GM23248 (cell line): ENCODE data around the gene PABPN1L. TPM values are rescaled to one million over a fixed set of nuclear protein-coding genes. Genes with fewer than 3 reads are reported as not detected.

Experiments
- DNase-seq: peaks from one replicate; pipeline ENCODE4 v3.0.0-alpha.2; 2015
- H2AFZ ChIP-seq: fragments of 200-600 bp; sonication (generic); 2 replicates; pipeline ENCODE4 v1.6.1; 2016; ENCODE audit warnings: antibody characterized with exemption
- H3F3A ChIP-seq: fragments of 200-600 bp; sonication (generic); 2 replicates; pipeline ENCODE4 v1.6.1; 2016; ENCODE audit warnings: mild to moderate bottlenecking, antibody characterized with exemption, mixed run types; ENCODE audit not compliant: insufficient read depth
- H3K27ac ChIP-seq: fragments of 200-600 bp; sonication (generic); 2 replicates; pipeline ENCODE4 v1.5.1; 2016; ENCODE audit warnings: mild to moderate bottlenecking
- H3K27me3 ChIP-seq: fragments of 200-600 bp; sonication (generic); replicated peaks from 2 replicates; pipeline ENCODE4 v1.6.1; 2016; ENCODE audit warnings: mild to moderate bottlenecking; ENCODE audit not compliant: insufficient read depth
- H3K36me3 ChIP-seq: fragments of 200-600 bp; sonication (generic); 2 replicates; pipeline ENCODE4 v1.6.1; 2016; ENCODE audit warnings: low read depth, mild to moderate bottlenecking
- H3K4me1 ChIP-seq: fragments of 200-600 bp; sonication (generic); 2 replicates; pipeline ENCODE4 v1.6.1; 2016; ENCODE audit warnings: mild to moderate bottlenecking; ENCODE audit not compliant: insufficient read depth
- H3K4me2 ChIP-seq: fragments of 200-600 bp; sonication (generic); one replicate; pipeline ENCODE4 v1.6.1; 2016; ENCODE audit warnings: mild to moderate bottlenecking; ENCODE audit not compliant: unreplicated experiment
- H3K4me3 ChIP-seq: fragments of 200-600 bp; sonication (generic); 2 replicates; pipeline ENCODE4 v1.5.1; 2016; ENCODE audit warnings: mild to moderate bottlenecking
- H3K79me2 ChIP-seq: fragments of 200-600 bp; sonication (generic); 2 replicates; pipeline ENCODE4 v1.6.1; 2016; ENCODE audit warnings: mild to moderate bottlenecking; ENCODE audit not compliant: insufficient read depth
- H3K9ac ChIP-seq: fragments of 200-600 bp; sonication (generic); 2 replicates; pipeline ENCODE4 v1.6.1; 2016; ENCODE audit warnings: mild to moderate bottlenecking
- H3K9me2 ChIP-seq: fragments of 200-600 bp; sonication (generic); 2 replicates; pipeline ENCODE4 v1.6.1; 2016; ENCODE audit warnings: mixed run types, mild to moderate bottlenecking, moderate library complexity; ENCODE audit not compliant: insufficient read depth
- H3K9me3 ChIP-seq: fragments of 200-600 bp; sonication (generic); one replicate; pipeline ENCODE4 v1.6.1; 2017; ENCODE audit warnings: low read depth
- H4K20me1 ChIP-seq: fragments of 200-600 bp; sonication (generic); 2 replicates; pipeline ENCODE4 v1.6.0; 2016; ENCODE audit not compliant: insufficient read depth
- EZH2 ChIP-seq: fragments of 200-600 bp; sonication (generic); IDR thresholded peaks from 2 replicates; pipeline ENCODE4 v1.6.1; 2018; ENCODE audit warnings: antibody characterized with exemption, mild to moderate bottlenecking; ENCODE audit not compliant: insufficient read depth, poor library complexity, severe bottlenecking
- EZH2phosphoT487 ChIP-seq: fragments of 200-600 bp; sonication (generic); IDR thresholded peaks from 2 replicates; pipeline ENCODE4 v1.6.1; 2018; ENCODE audit warnings: antibody characterized with exemption, moderate library complexity, mild to moderate bottlenecking, low read depth; ENCODE audit not compliant: insufficient read depth
- WGBS, 2 experiments: methylation state at CpG; one replicate each; pipeline ENCODE4 v1.1.6; 2015 to 2017; ENCODE audit warnings: low lambda C conversion rate in 2 of 2, low coverage in 1 of 2; ENCODE audit errors: missing lambda C conversion rate in 2 of 2; 5-methylcytosine and 5-hydroxymethylcytosine counted together
- in situ Hi-C: fragments of 300-500 bp; cut with MboI; formaldehyde crosslinking; loops from 2 replicates; pipeline ENCODE4 v1.15.0; 2020
- polyA plus RNA-seq: library from polyadenylated mRNA; unstranded; fragments of >200 nt; fragmentation: Nextera tagmentation; extraction: Ambion mirVana; gene quantifications from 2 replicates; pipeline ENCODE4 v1.2.1, GENCODE V29; 2016
- total RNA-seq: library from RNA; depleted of rRNA; stranded (reverse); fragments of >200 nt; shearing (Covaris generic); gene quantifications from 2 replicates; pipeline ENCODE4 v1.2.3, GENCODE V29; 2014

The PABPN1L gene
- total and polyA plus RNA-seq, 2 experiments from 2014 or later = not detected

DNA sequence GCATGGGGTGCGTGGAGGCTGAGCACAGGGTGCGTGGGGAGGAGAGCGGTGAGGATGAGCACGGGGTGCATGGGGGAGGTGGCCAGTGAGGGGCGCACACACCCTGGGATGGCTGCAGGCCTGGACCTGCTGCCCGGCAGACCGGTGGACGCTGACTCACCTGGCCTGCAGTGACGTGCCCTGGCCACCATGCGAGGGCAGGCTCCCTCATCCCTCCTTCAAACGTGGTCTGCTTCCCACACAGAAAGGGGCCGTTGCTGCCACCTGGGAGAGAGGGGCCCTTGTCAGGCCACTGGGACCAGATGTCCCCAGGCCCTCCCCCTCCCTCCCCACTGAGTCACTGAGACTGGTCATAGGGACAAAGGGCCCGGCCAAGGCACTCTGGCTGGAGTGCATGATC lies 34.6 kb downstream of the PABPN1L start:
- Histone ChIP-seq H2AFZ (no peak overlapping the region), H3K36me3 (no peaks in the 10 kb centered on the region), H3K9me3 (no peaks in the 10 kb centered on the region), H3K79me2 (no peaks in the 10 kb centered on the region), H3K9me2 (no peaks in the 10 kb centered on the region), H3K27me3 (no peaks in the 10 kb centered on the region), H3F3A (no peaks in the 10 kb centered on the region), H3K27ac (no peak overlapping the region), H3K4me2 (no peak overlapping the region), H3K4me3 (no peak overlapping the region), H3K4me1 (no peaks in the 10 kb centered on the region), H3K9ac (no peak overlapping the region), H4K20me1 (no peaks in the 10 kb centered on the region)
- in situ Hi-C loops = no loop called here
- no peak for DNase-seq
- TF ChIP-seq EZH2phosphoT487 (no peak), EZH2 (no peak)
- 79 to 84% methylated on average over 9 to 13 of the region's 13 CpGs for WGBS, 2 experiments

DNA sequence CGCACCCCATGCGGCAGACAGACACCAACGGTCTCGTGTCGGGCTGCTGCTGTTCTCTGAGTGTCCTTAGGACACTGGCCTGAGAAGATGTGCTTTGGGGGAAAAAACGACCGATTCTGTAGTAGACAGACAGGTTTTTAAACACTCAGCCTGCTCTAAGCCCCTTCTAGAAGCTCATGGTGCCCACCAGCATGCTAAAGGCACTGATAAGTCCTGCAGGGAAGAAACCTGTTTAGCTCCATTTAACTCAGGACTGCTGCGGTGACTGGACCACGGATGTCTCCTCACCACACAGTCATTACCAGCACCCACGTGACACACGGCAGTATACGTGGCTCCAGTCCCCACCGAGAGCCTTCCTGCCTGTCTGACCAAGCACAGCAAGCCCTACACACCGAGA lies 35.7 kb downstream of the PABPN1L start:
- WGBS, 2 experiments = 93 to 95% methylated on average over 14 of the region's 14 CpGs
- Histone ChIP-seq H3K79me2 (no peaks in the 10 kb centered on the region), H3K9me2 (no peaks in the 10 kb centered on the region), H3K9ac (no peak overlapping the region), H3K4me3 (no peak overlapping the region), H2AFZ (no peak overlapping the region), H3K4me1 (no peaks in the 10 kb centered on the region), H3K27ac (no peak overlapping the region), H4K20me1 (no peaks in the 10 kb centered on the region), H3K27me3 (no peaks in the 10 kb centered on the region), H3K36me3 (no peaks in the 10 kb centered on the region), H3F3A (no peaks in the 10 kb centered on the region), H3K4me2 (no peak overlapping the region), H3K9me3 (no peaks in the 10 kb centered on the region)
- no peak for TF ChIP-seq EZH2
- no peak for TF ChIP-seq EZH2phosphoT487
- no peak for DNase-seq
- in situ Hi-C loops = no loop called here

DNA sequence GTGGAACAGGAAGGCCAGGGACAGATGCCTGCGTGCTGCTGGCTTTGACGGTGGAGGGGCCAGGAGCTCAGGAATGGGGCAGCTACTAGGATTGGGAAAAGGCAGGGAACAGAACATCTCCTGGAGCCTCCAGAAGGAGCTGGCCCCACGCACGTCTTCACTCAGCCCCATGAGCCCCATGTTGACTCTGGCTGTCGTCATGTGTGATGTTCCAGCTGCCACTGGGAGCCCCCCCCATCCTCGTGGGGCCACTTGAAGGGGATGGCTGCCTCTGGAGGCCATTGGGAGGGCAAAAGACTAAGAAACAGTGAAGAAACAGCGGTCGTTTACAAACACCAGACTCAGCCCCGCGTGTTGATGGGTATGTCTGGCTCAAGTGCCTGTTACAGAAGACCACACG lies 36.2 kb downstream of the PABPN1L start:
- H3K27ac ChIP-seq = no peak overlapping the region
- no peaks in the 10 kb centered on the region for H4K20me1 ChIP-seq
- H3K9me3 ChIP-seq = no peaks in the 10 kb centered on the region
- H3K27me3 ChIP-seq = no peaks in the 10 kb centered on the region
- no peak overlapping the region for H3K4me3 ChIP-seq
- H3K4me1 ChIP-seq = no peaks in the 10 kb centered on the region
- no peak overlapping the region for H2AFZ ChIP-seq
- no peak for TF ChIP-seq EZH2
- TF ChIP-seq EZH2phosphoT487 = no peak
- no peak overlapping the region for H3K9ac ChIP-seq
- 79 to 82% methylated on average over 10 to 11 of the region's 11 CpGs for WGBS, 2 experiments
- in situ Hi-C loops = no loop called here
- no peaks in the 10 kb centered on the region for H3K36me3 ChIP-seq
- H3F3A ChIP-seq = no peaks in the 10 kb centered on the region
- no peak for DNase-seq
- H3K9me2 ChIP-seq = no peaks in the 10 kb centered on the region
- H3K79me2 ChIP-seq = no peaks in the 10 kb centered on the region
- no peak overlapping the region for H3K4me2 ChIP-seq

DNA sequence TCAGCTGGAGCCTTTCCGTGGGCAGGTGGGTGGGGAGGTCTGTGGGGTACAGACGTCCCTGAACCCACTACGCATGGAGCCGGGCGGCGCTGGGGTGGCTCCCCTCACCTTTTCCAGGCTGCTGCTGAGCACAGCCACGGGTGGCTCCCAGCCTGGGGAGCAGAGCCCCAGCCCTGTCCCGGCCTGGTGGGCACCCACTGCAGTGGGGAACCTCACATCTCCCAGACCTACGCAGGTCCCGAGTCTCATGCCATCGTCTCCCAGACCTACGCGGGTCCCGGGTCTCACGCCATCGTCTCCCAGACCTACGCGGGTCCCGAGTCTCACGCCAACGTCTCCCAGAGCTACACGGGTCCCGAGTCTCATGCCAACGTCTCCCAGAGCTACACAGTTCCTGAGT lies 37.7 kb downstream of the PABPN1L start:
- Histone ChIP-seq H3K4me2 (no peak overlapping the region), H3K9ac (no peak overlapping the region), H3K36me3 (no peaks in the 10 kb centered on the region), H3K9me2 (no peaks in the 10 kb centered on the region), H4K20me1 (no peaks in the 10 kb centered on the region), H3F3A (no peaks in the 10 kb centered on the region), H3K79me2 (no peaks in the 10 kb centered on the region), H2AFZ (no peak overlapping the region), H3K9me3 (no peaks in the 10 kb centered on the region), H3K4me1 (no peaks in the 10 kb centered on the region), H3K27me3 (no peaks in the 10 kb centered on the region), H3K27ac (no peak overlapping the region), H3K4me3 (no peak overlapping the region)
- no peak for TF ChIP-seq EZH2
- no peak for TF ChIP-seq EZH2phosphoT487
- 88% methylated on average over 20 to 24 of the region's 24 CpGs for WGBS, 2 experiments
- DNase-seq = no peak
- in situ Hi-C loops = no loop called here

GRCh38 chr16:88827727-88828126 lies 38.7 kb downstream of the PABPN1L start:
- no peaks in the 10 kb centered on the region for H3K36me3 ChIP-seq
- no peaks in the 10 kb centered on the region for H3K9me2 ChIP-seq
- H3K4me3 ChIP-seq = no peak overlapping the region
- H3F3A ChIP-seq = no peaks in the 10 kb centered on the region
- H3K9me3 ChIP-seq = no peaks in the 10 kb centered on the region
- H3K27ac ChIP-seq = no peak overlapping the region
- TF ChIP-seq EZH2 (no peak), EZH2phosphoT487 (no peak)
- no peaks in the 10 kb centered on the region for H3K27me3 ChIP-seq
- no peak overlapping the region for H2AFZ ChIP-seq
- no peak overlapping the region for H3K9ac ChIP-seq
- no peak for DNase-seq
- no peaks in the 10 kb centered on the region for H4K20me1 ChIP-seq
- WGBS, 2 experiments = 86 to 88% methylated on average over 12 to 21 of the region's 21 CpGs
- H3K4me1 ChIP-seq = no peaks in the 10 kb centered on the region
- no peaks in the 10 kb centered on the region for H3K79me2 ChIP-seq
- no peak overlapping the region for H3K4me2 ChIP-seq
- in situ Hi-C loops = no loop called here
